Parathyroid adenoma (tissue), 2 donors: ENCODE results near the gene ZDHHC7.
"Not testable (repeated sequence)": the region's sequence is repeated elsewhere in the genome, so short reads cannot be mapped to it uniquely, and the experiment has no call there.

Source experiments
- H2AFZ ChIP-seq: fragments of 300-600 bp; sonication (generic); one replicate; pipeline ENCODE4 v1.7.0; 2017; ENCODE audit warnings: antibody characterized with exemption, mild to moderate bottlenecking
- H3K27ac ChIP-seq: fragments of 300-600 bp; sonication (generic); one replicate; pipeline ENCODE4 v1.7.0; 2017
- H3K27me3 ChIP-seq: fragments of 300-600 bp; sonication (generic); one replicate; pipeline ENCODE4 v1.7.0; 2017; ENCODE audit warnings: low read length; ENCODE audit not compliant: control insufficient read depth, insufficient read depth
- H3K36me3 ChIP-seq: fragments of 300-600 bp; sonication (generic); one replicate; pipeline ENCODE4 v1.7.0; 2017; ENCODE audit warnings: low read length; ENCODE audit not compliant: control insufficient read depth, insufficient read depth
- H3K4me1 ChIP-seq: fragments of 300-600 bp; sonication (generic); one replicate; pipeline ENCODE4 v1.7.0; 2017; ENCODE audit warnings: control low read depth
- H3K4me2 ChIP-seq: fragments of 300-600 bp; sonication (generic); one replicate; pipeline ENCODE4 v1.7.0; 2017; ENCODE audit warnings: low read length
- H3K4me3 ChIP-seq: fragments of 300-600 bp; sonication (generic); one replicate; pipeline ENCODE4 v1.7.0; 2017; ENCODE audit warnings: low read depth, low read length
- H3K79me2 ChIP-seq: fragments of 300-600 bp; sonication (generic); one replicate; pipeline ENCODE4 v1.7.0; 2017; ENCODE audit warnings: control low read depth
- H3K9ac ChIP-seq: fragments of 300-600 bp; sonication (generic); one replicate; pipeline ENCODE4 v1.7.0; 2017; ENCODE audit warnings: mild to moderate bottlenecking
- H3K9me3 ChIP-seq: fragments of 300-600 bp; sonication (generic); one replicate; pipeline ENCODE4 v1.7.0; 2017; ENCODE audit warnings: low read length; ENCODE audit not compliant: control insufficient read depth
- TF ChIP-seq, protein P1 (sequence below): fragments of 300-600 bp; sonication (generic); IDR thresholded peaks from one replicate; pipeline ENCODE4 v1.7.0; 2017; ENCODE audit warnings: antibody characterized with exemption, mild to moderate bottlenecking
- donor health status: primary hyperparathyroidism.

ZDHHC7 gene

DNA sequence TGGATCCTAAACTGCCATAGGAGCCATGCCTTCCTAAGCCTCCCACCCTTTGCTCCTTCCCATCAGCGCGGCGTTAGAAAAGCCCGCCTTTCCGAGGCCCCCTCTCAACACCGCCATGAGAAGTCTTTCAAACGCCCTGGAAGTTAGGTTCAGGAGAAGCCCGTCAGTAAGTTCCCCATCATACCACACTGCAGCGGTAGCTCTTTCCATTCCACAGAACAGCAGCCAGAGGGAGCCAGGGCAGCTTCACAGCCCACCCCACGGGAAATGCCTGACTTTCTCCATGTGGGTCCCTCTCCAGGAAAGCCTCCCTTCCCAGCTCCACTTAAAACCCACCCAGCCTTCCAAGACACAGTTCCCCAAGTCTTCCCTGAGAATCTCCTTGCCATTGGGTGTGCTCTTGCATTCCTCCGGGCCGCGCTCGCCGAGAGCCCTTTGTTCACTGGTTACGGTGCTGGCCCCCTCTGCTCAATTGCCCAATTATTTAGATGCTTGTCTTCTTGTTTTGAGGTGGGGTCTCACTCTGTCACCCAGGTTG, 44.9 kb upstream of the ZDHHC7 start:
- Histone ChIP-seq H3K4me3 (no peak overlapping the region), H3K9me3 (no peaks in the 10 kb centered on the region), H3K4me2 (no peak overlapping the region), H3K36me3 (no peaks in the 10 kb centered on the region), H3K9ac (no peak overlapping the region), H3K79me2 (no peaks in the 10 kb centered on the region), H2AFZ (no peak overlapping the region), H3K4me1 (peaks cover 10% of the 10 kb centered on the region), H3K27ac (no peak overlapping the region), H3K27me3 (no peaks in the 10 kb centered on the region)
- TF ChIP-seq, protein P1, sequence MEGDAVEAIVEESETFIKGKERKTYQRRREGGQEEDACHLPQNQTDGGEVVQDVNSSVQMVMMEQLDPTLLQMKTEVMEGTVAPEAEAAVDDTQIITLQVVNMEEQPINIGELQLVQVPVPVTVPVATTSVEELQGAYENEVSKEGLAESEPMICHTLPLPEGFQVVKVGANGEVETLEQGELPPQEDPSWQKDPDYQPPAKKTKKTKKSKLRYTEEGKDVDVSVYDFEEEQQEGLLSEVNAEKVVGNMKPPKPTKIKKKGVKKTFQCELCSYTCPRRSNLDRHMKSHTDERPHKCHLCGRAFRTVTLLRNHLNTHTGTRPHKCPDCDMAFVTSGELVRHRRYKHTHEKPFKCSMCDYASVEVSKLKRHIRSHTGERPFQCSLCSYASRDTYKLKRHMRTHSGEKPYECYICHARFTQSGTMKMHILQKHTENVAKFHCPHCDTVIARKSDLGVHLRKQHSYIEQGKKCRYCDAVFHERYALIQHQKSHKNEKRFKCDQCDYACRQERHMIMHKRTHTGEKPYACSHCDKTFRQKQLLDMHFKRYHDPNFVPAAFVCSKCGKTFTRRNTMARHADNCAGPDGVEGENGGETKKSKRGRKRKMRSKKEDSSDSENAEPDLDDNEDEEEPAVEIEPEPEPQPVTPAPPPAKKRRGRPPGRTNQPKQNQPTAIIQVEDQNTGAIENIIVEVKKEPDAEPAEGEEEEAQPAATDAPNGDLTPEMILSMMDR: no peak

DNA sequence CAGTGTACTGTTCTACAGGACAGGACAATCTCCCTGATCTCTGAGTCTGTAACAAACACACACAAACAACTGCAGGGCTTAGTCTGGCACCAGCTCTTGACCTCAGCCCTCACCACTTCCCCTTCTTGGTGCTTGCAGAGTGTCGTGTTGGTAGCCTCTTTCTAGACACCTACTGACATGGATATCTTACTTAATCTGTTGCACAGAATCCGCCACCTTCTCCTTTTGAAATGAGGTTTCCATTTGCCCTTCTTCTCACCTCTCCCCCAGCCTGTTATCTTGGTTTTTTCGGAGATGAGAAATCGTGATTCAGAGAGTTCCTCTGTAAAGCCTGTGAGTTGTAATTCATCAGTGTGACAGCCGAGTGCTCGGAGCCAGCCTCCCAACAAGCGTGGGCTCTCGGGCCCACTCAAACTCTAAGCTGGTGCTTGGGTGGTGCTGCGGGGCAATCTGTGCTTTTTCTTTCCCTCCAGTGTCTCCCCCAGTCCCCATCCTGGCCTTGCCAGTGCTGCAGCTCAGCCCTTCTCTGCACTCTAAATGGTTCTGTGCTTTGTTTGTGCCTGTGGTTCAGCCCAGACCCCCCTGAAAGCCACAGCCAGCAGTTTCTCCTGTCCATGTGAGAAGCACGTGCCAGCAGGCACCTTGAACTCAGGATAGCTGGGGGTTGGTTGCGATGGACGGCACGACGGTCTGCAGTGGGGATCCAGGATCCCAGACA, 44.3 kb upstream of the ZDHHC7 start:
- Histone ChIP-seq H2AFZ (peak overlapping the region; percentile 75), H3K79me2 (no peaks in the 10 kb centered on the region), H3K27me3 (no peaks in the 10 kb centered on the region), H3K4me1 (peaks cover 10% of the 10 kb centered on the region), H3K9ac (no peak overlapping the region), H3K27ac (peak overlapping the region; percentile 4), H3K36me3 (no peaks in the 10 kb centered on the region), H3K4me2 (peak overlapping the region; percentile 64), H3K9me3 (no peaks in the 10 kb centered on the region), H3K4me3 (peak overlapping the region; percentile 15)
- TF ChIP-seq, protein P1: no peak

DNA sequence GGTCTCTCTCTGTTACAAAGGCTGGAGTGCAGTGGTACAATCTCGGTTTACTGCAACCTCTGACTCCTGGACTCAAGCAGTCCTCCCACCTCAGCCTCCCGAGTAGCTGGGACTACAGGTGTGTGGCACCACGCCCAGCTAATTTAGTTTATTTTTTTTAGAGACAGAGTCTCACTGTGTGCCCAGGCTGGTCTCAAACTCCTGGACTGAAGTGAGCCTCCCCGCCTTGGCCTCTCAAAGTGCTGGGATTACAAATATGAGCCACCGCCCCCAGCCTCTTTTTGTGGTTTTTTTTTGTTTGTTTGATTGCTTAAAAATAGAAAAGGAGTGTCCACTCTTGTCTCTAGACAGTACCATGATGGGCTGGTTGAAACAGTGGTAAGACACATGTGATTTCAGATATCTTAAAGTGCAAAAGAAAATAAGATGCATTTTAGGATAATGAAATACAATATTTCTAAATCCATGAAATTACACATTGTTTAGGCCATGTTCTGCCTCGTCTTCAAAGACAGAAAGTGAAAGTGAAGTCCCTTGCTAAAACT, 43.7 kb upstream of the ZDHHC7 start:
- TF ChIP-seq, protein P1: no peak
- peak overlapping the region; percentile 75 for H2AFZ ChIP-seq
- H3K9ac ChIP-seq: no peak overlapping the region
- no peaks in the 10 kb centered on the region for H3K9me3 ChIP-seq
- H3K27ac ChIP-seq: peak overlapping the region; percentile 59
- peak overlapping the region; percentile 64 for H3K4me2 ChIP-seq
- H3K27me3 ChIP-seq: no peaks in the 10 kb centered on the region
- no peaks in the 10 kb centered on the region for H3K79me2 ChIP-seq
- H3K4me1 ChIP-seq: peaks cover 10% of the 10 kb centered on the region
- H3K4me3 ChIP-seq: peak overlapping the region; percentile 15
- no peaks in the 10 kb centered on the region for H3K36me3 ChIP-seq

DNA sequence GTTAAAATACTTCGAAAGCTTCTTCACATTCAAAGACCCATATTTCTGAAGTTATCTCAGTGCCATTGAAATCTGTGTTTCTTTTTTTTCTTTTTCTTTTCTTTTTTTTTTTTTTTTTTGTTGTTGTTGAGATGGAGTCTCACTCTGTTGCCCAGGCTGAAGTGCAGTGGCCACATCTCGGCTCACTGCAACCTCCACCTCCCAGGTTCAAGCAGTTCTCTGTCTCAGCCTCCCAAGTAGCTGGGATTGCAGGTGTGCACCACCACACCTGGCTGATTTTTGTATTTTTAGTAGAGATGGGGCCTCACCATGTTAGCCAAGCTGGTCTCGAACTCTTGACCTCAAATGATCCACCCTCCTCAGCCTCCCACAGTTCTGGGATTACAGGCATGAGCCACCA, 43.0 kb upstream of the ZDHHC7 start:
- peaks cover 10% of the 10 kb centered on the region for H3K4me1 ChIP-seq
- H3K79me2 ChIP-seq, H3K36me3 ChIP-seq, H2AFZ ChIP-seq, H3K9me3 ChIP-seq, H3K27me3 ChIP-seq, H3K9ac ChIP-seq, H3K27ac ChIP-seq, H3K4me2 ChIP-seq, H3K4me3 ChIP-seq: not testable (repeated sequence)

DNA sequence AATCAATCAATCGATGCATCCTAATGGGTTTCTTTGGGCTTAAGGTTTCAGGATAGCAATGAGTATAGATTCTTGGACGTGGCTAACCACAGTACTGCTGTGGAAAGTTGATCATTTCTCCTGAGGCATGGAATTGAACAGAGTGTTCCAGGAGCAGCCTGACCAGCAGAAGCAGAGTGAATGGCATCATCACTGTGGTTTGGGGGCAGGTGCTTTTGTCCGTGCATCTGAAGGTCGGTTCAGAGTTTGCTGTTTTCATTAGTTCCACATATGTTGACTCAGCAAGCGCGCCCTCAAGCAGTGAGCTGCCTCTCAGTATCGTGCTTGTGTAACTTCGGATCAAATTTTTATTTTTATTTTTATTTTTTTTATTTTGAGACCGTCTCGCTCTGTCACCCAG, 41.2 kb upstream of the ZDHHC7 start:
- H3K79me2 ChIP-seq: no peaks in the 10 kb centered on the region
- H3K27ac ChIP-seq: no peak overlapping the region
- H3K9me3 ChIP-seq: no peaks in the 10 kb centered on the region
- no peak overlapping the region for H3K4me3 ChIP-seq
- no peaks in the 10 kb centered on the region for H3K27me3 ChIP-seq
- no peak overlapping the region for H3K4me2 ChIP-seq
- H3K36me3 ChIP-seq: no peaks in the 10 kb centered on the region
- TF ChIP-seq, protein P1: no peak
- peaks cover 10% of the 10 kb centered on the region for H3K4me1 ChIP-seq
- no peak overlapping the region for H3K9ac ChIP-seq
- no peak overlapping the region for H2AFZ ChIP-seq
